ENCODE measurements around the gene KRTAP5-7. TPM values are rescaled to one million over a fixed set of nuclear protein-coding genes. Genes with fewer than 3 reads are reported as not detected.

Gene KRTAP5-7
- total RNA-seq, 1 experiment from 2014 or later = not detected

- Histone ChIP-seq H3F3A (ENCODE audit: low read length, unreplicated experiment) (no peaks in the 10 kb centered on the region), H3K36me3 (ENCODE audit: low read depth, low read length) (no peaks in the 10 kb centered on the region), H3K9ac (ENCODE audit: low read length) (no peak overlapping the region), H3K79me2 (ENCODE audit: low read length) (no peaks in the 10 kb centered on the region), H3K4me1 (ENCODE audit: insufficient read depth, low read length) (no peaks in the 10 kb centered on the region), H4K20me1 (ENCODE audit: low read length) (no peaks in the 10 kb centered on the region), H3K4me2 (ENCODE audit: low read length) (no peak overlapping the region), H3K4me3 (ENCODE audit: low read length) (no peak overlapping the region), H3K27me3 (ENCODE audit: low read length) (peaks cover 38% of the 10 kb centered on the region), H3K9me2 (replicated peaks; ENCODE audit: low read length) (no peaks in the 10 kb centered on the region), H3K9me3 (ENCODE audit: low read length) (no peaks in the 10 kb centered on the region), H3K27ac (ENCODE audit: low read length) (no peak overlapping the region), H2AFZ (ENCODE audit: low read length) (no peak overlapping the region)
- ChIA-PET CTCF (no interaction called here), POLR2A (ENCODE audit: unreplicated experiment) (no interaction called here)
- no peak for ATAC-seq
- no TSS peak for BruUV-seq (replicated peaks)
- intact Hi-C loops (cut with micrococcal nuclease) = no loop called here
- DNase-seq = no peak
- TF ChIP-seq EZH2 (IDR thresholded peaks at IDR 0.05; ENCODE audit: low read length, unreplicated experiment) (no peak), CTCF (conservative IDR thresholded peaks at IDR 0.05; ENCODE audit: low read depth, low read length) (no peak), EZH2phosphoT487 (IDR thresholded peaks at IDR 0.05; ENCODE audit: borderline replicate concordance, low read length) (no peak)
Measured at GRCh38 chr11:71542382-71542781, 15.3 kb downstream of the KRTAP5-7 start.

- no peak overlapping the region for H3K4me2 ChIP-seq (ENCODE audit: low read length)
- no peak overlapping the region for H3K4me3 ChIP-seq (ENCODE audit: low read length)
- no peaks in the 10 kb centered on the region for H3K36me3 ChIP-seq (ENCODE audit: low read depth, low read length)
- H3F3A ChIP-seq (ENCODE audit: low read length, unreplicated experiment) = no peaks in the 10 kb centered on the region
- DNase-seq (no peak), ATAC-seq (no peak)
- no peaks in the 10 kb centered on the region for H3K9me3 ChIP-seq (ENCODE audit: low read length)
- ChIA-PET POLR2A (ENCODE audit: unreplicated experiment) (no interaction called here), CTCF (no interaction called here)
- no peaks in the 10 kb centered on the region for H4K20me1 ChIP-seq (ENCODE audit: low read length)
- intact Hi-C loops (cut with micrococcal nuclease) = no loop called here
- peaks cover 45% of the 10 kb centered on the region for H3K27me3 ChIP-seq (ENCODE audit: low read length)
- TF ChIP-seq EZH2 (IDR thresholded peaks at IDR 0.05; ENCODE audit: low read length, unreplicated experiment) = no peak
- TF ChIP-seq CTCF (conservative IDR thresholded peaks at IDR 0.05; ENCODE audit: low read depth, low read length) = no peak
- no peak for TF ChIP-seq EZH2phosphoT487 (IDR thresholded peaks at IDR 0.05; ENCODE audit: borderline replicate concordance, low read length)
- H3K4me1 ChIP-seq (ENCODE audit: insufficient read depth, low read length) = no peaks in the 10 kb centered on the region
- no peak overlapping the region for H3K27ac ChIP-seq (ENCODE audit: low read length)
- no TSS peak for BruUV-seq (replicated peaks)
- H3K9me2 ChIP-seq (replicated peaks; ENCODE audit: low read length) = no peaks in the 10 kb centered on the region
- no peaks in the 10 kb centered on the region for H3K79me2 ChIP-seq (ENCODE audit: low read length)
- no peak overlapping the region for H2AFZ ChIP-seq (ENCODE audit: low read length)
- H3K9ac ChIP-seq (ENCODE audit: low read length) = no peak overlapping the region
Measured at GRCh38 chr11:71542879-71543777, 16.1 kb downstream of the KRTAP5-7 start.

- Histone ChIP-seq H3K4me2 (ENCODE audit: low read length) (no peak overlapping the region), H3K9me3 (ENCODE audit: low read length) (no peaks in the 10 kb centered on the region), H3K4me3 (ENCODE audit: low read length) (no peak overlapping the region), H3K9ac (ENCODE audit: low read length) (no peak overlapping the region), H4K20me1 (ENCODE audit: low read length) (no peaks in the 10 kb centered on the region), H3K79me2 (ENCODE audit: low read length) (no peaks in the 10 kb centered on the region), H3K27ac (ENCODE audit: low read length) (no peak overlapping the region), H3K4me1 (ENCODE audit: insufficient read depth, low read length) (no peaks in the 10 kb centered on the region), H3K9me2 (replicated peaks; ENCODE audit: low read length) (no peaks in the 10 kb centered on the region), H3K36me3 (ENCODE audit: low read depth, low read length) (no peaks in the 10 kb centered on the region), H3K27me3 (ENCODE audit: low read length) (peaks cover 52% of the 10 kb centered on the region; the same call in 1 of the 2 replicates), H3F3A (ENCODE audit: low read length, unreplicated experiment) (no peaks in the 10 kb centered on the region), H2AFZ (ENCODE audit: low read length) (no peak overlapping the region)
- TF ChIP-seq EZH2phosphoT487 (IDR thresholded peaks at IDR 0.05; ENCODE audit: borderline replicate concordance, low read length) = no peak
- no peak for TF ChIP-seq CTCF (conservative IDR thresholded peaks at IDR 0.05; ENCODE audit: low read depth, low read length)
- TF ChIP-seq EZH2 (IDR thresholded peaks at IDR 0.05; ENCODE audit: low read length, unreplicated experiment) = no peak
- intact Hi-C loops (cut with micrococcal nuclease) = no loop called here
- POLR2A ChIA-PET (ENCODE audit: unreplicated experiment) = no interaction called here
- CTCF ChIA-PET = interaction anchor here (0.8 kb wide), 1 partner anchor 483 kb away, joined by 4 read pairs; no protein-coding TSS in a partner anchor
- no peak for ATAC-seq
- no TSS peak for BruUV-seq (replicated peaks)
- no peak for DNase-seq
Measured at GRCh38 chr11:71543866-71544265, 16.8 kb downstream of the KRTAP5-7 start.
